ENCODE data around the gene ELANE.

ELANE gene

DNA sequence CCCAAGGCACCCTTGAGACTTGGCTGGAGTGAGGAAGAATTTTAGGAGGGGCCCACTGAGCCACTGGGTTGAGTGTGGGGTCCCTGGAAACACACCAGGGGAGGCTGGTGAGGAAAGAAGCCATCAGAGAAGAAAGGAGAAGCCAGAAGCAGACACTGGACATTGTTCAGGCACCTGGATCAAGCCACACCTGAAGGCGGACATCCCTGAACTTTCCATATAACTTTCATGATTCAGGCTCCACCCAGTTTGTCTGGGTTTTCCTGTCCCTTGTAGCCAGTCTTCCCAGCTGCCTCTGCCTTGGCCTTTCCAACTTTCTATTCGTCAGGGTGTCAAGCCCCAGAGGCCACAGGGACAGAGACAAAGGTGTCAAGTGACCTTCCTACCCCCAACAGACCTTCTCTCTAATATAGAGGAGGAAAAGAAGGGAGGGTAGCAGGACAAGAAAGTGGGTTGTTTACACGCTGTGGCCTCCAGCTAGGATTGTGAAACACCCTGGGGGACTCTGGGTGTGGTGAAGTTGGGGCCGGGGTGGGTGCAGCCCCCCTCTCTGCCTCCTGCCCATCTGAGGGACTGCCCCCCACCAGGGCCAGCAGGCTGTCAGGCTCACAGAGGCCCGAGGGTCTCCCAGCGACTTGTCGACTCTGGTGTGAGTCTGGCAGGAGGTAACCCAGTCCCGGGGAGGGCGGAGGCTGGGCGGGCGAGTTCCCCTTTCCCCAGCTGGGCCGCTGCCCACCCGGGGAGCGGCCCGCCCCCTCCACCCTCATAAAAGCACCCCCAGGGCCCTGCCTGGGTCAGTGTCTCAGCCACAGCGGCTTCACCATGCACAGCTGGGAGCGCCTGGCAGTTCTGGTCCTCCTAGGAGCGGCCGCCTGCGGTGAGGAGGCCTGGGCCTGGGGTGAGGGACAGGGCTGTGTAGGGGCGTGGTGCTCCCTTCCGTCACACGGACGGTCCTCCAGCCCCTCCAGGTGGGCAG lies 7.1 kb downstream of the ELANE start, which contains the start of gene CFD:
Gene CFD, plus strand, starts transcription at position 797 of the 976 bp plus-strand sequence. Its CDS starts 26 bp downstream, at position 823.
- H3K36me3 ChIP-seq (ENCODE audit: control insufficient read depth in 4 of 4, insufficient read depth in 4 of 4, low read length in 3 of 4), result no peaks in the 10 kb centered on the region
- WGBS (ENCODE audit: insufficient coverage), result 21% methylated on average over 17 of the region's 24 CpGs
- H3K27me3 ChIP-seq (replicated peaks in 2 of 5; ENCODE audit: control insufficient read depth in 4 of 5, insufficient read depth in 5 of 5, low read length in 4 of 5), result peaks cover 0 to 19% (median 11%) of the 10 kb centered on the region in 5 experiments
- H3K4me3 ChIP-seq (ENCODE audit: control insufficient read depth in 1 of 7, extremely low read depth in 1 of 7, insufficient read depth in 4 of 7, low read depth in 2 of 7, low read length in 6 of 7), result peak within 1 kb of the TSS in 5 of 7 experiments; percentile 32 to 66 (median 57)
- H3K9me3 ChIP-seq (ENCODE audit: control extremely low read depth in 1 of 5, control insufficient read depth in 4 of 5, insufficient read depth in 2 of 5, low read depth in 1 of 5, low read length in 4 of 5), result no peaks in the 10 kb centered on the region
- CTCF ChIA-PET, result interaction anchor here (0.9 to 1.5 kb wide), 5 partner anchors 34 to 384 kb away, joined by 3 to 6 read pairs (median 3); partner anchors contain the start of genes MED16 and RNU6-9
- H3K4me1 ChIP-seq (ENCODE audit: control extremely low read depth in 1 of 4, control insufficient read depth in 4 of 4, insufficient read depth in 4 of 4, low read length in 3 of 4), result peaks cover 0 to 40% (median 36%) of the 10 kb centered on the region in 4 experiments
- peak; percentile 30 to 71 (median 52) for DNase-seq
- H3K27ac ChIP-seq (ENCODE audit: insufficient read depth in 1 of 2, low read depth in 1 of 2, low read length in 2 of 2, poor library complexity in 1 of 2, severe bottlenecking in 2 of 2), result peak within 1 kb of the TSS in 1 of 2 experiments; percentile 64
- POLR2A ChIA-PET, result no interaction called here

DNA sequence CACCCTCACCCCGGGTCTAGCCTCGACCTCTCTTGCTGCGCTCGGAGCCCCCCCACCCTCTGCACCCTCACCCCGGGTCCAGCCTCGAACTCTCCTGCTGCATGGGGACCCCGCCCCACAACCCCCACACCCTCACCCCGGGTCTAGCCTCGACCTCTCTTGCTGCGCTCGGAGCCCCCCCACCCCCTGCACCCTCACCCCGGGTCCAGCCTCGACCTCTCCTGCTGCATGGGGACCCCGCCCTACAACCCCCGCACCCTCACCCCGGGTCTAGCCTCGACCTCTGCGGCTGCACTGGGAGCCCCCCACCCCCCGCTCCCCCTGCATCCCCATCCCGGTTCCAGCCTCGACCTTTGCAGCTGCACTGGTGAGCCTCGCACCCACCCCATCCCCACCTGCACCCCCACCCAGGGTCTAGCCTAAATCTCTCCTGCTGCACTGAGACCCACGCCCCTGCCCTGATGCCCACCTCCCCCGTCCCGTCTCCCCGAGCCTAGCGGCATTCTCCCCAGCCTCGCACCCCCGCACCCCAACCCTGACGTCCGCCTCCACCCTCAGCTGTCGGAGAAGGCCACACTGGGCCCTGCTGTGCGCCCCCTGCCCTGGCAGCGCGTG lies 9.1 kb downstream of the ELANE start:
- WGBS (ENCODE audit: insufficient coverage), result 57% methylated on average over 14 of the region's 35 CpGs
- Histone ChIP-seq H3K4me3 (ENCODE audit: control insufficient read depth in 1 of 7, extremely low read depth in 1 of 7, insufficient read depth in 4 of 7, low read depth in 2 of 7, low read length in 6 of 7) (peak overlapping the region in 2 of 7 experiments; percentile 23 to 26), H3K36me3 (ENCODE audit: control insufficient read depth in 4 of 4, insufficient read depth in 4 of 4, low read length in 3 of 4) (no peaks in the 10 kb centered on the region), H3K27ac (ENCODE audit: insufficient read depth in 1 of 2, low read depth in 1 of 2, low read length in 2 of 2, poor library complexity in 1 of 2, severe bottlenecking in 2 of 2) (no peak overlapping the region), H3K27me3 (replicated peaks in 2 of 5; ENCODE audit: control insufficient read depth in 4 of 5, insufficient read depth in 5 of 5, low read length in 4 of 5) (peaks cover 0 to 17% (median 11%) of the 10 kb centered on the region in 5 experiments), H3K9me3 (ENCODE audit: control extremely low read depth in 1 of 5, control insufficient read depth in 4 of 5, insufficient read depth in 2 of 5, low read depth in 1 of 5, low read length in 4 of 5) (no peaks in the 10 kb centered on the region), H3K4me1 (ENCODE audit: control extremely low read depth in 1 of 4, control insufficient read depth in 4 of 4, insufficient read depth in 4 of 4, low read length in 3 of 4) (peaks cover 0 to 40% (median 37%) of the 10 kb centered on the region in 4 experiments)
- no peak for DNase-seq
- ChIA-PET CTCF (no interaction called here), POLR2A (no interaction called here)

DNA sequence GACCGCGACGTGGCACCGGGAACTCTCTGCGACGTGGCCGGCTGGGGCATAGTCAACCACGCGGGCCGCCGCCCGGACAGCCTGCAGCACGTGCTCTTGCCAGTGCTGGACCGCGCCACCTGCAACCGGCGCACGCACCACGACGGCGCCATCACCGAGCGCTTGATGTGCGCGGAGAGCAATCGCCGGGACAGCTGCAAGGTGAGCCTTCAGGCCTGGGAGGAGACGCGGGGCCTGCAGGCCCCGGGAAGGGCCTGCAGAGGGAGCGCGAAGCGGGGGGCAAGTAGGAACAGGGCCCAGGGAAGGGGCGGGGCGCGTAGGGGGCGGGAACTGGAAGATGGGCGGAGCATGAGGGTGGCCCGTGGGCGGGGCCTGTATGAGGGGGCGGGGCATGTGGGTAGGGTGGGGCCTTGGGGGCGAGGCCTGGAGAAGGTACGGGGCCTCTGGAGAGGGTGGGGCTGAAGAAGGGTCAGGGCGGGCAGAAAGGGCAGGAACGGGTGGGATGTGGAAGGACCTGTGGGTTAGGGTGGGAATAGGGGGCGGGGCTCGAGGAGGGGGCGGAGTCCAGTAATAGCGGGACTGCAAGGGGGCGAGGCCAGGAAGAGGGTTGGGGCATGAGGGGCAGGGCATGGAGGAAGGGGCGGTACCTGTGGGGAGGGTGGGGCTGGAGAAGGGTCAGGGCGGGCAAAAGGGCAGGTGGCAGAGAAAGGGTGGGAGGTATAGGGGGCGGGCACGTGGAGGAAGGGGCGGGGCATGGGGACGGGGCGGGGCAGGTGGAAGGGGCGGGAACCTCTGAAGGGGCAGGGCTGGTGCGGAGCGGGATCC lies 9.9 kb downstream of the ELANE start:
- WGBS (ENCODE audit: insufficient coverage), result 21% methylated on average over 44 of the region's 60 CpGs
- no peaks in the 10 kb centered on the region for H3K9me3 ChIP-seq (ENCODE audit: control extremely low read depth in 1 of 5, control insufficient read depth in 4 of 5, insufficient read depth in 2 of 5, low read depth in 1 of 5, low read length in 4 of 5)
- POLR2A ChIA-PET, result no interaction called here
- peaks cover 0 to 40% (median 37%) of the 10 kb centered on the region in 4 experiments for H3K4me1 ChIP-seq (ENCODE audit: control extremely low read depth in 1 of 4, control insufficient read depth in 4 of 4, insufficient read depth in 4 of 4, low read length in 3 of 4)
- peak; percentile 82 to 94 (median 93) for DNase-seq
- peak overlapping the region in 3 of 7 experiments; percentile 46 to 61 (median 52) for H3K4me3 ChIP-seq (ENCODE audit: control insufficient read depth in 1 of 7, extremely low read depth in 1 of 7, insufficient read depth in 4 of 7, low read depth in 2 of 7, low read length in 6 of 7)
- H3K36me3 ChIP-seq (ENCODE audit: control insufficient read depth in 4 of 4, insufficient read depth in 4 of 4, low read length in 3 of 4), result no peaks in the 10 kb centered on the region
- CTCF ChIA-PET, result interaction anchor here (1.0 to 3.7 kb wide), 7 partner anchors 17 to 134 kb away, joined by 3 to 23 read pairs (median 4); partner anchors contain the start of gene KISS1R
- H3K27me3 ChIP-seq (replicated peaks in 2 of 5; ENCODE audit: control insufficient read depth in 4 of 5, insufficient read depth in 5 of 5, low read length in 4 of 5), result peaks cover 0 to 17% (median 11%) of the 10 kb centered on the region in 5 experiments
- no peak overlapping the region for H3K27ac ChIP-seq (ENCODE audit: insufficient read depth in 1 of 2, low read depth in 1 of 2, low read length in 2 of 2, poor library complexity in 1 of 2, severe bottlenecking in 2 of 2)

DNA sequence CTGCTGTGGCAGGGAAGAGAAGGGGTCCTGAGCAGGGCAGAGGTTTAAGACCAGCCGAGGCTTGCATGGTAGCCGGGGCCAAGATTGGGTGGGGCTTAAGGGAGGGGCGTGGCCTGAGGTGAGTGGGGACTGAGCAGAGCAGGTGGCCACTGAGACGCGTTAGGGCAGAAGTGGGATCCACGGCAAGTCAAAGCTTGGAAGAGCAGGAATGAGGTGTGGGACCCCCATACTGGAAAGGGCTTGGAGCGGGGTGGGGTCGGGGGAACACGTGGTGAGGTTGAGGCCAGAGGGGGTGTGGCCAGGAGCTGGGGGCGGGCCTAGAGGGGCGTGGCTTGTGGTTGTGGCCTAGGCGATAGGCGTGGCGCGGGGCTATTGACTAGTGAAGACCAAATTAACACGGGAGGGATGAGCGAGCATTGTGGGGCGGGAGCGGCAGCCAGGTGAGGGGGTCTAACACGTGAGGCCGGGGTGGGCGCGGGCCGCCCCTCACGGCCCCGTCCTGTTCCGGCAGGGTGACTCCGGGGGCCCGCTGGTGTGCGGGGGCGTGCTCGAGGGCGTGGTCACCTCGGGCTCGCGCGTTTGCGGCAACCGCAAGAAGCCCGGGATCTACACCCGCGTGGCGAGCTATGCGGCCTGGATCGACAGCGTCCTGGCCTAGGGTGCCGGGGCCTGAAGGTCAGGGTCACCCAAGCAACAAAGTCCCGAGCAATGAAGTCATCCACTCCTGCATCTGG lies 10.6 kb downstream of the ELANE start:
- 11% methylated on average over 22 of the region's 48 CpGs for WGBS (ENCODE audit: insufficient coverage)
- DNase-seq, result peak; percentile 81 to 92 (median 91)
- H3K9me3 ChIP-seq (ENCODE audit: control extremely low read depth in 1 of 5, control insufficient read depth in 4 of 5, insufficient read depth in 2 of 5, low read depth in 1 of 5, low read length in 4 of 5), result no peaks in the 10 kb centered on the region
- peak overlapping the region; percentile 3 to 61 (median 42) for H3K4me3 ChIP-seq (ENCODE audit: control insufficient read depth in 1 of 7, extremely low read depth in 1 of 7, insufficient read depth in 4 of 7, low read depth in 2 of 7, low read length in 6 of 7)
- H3K27ac ChIP-seq (ENCODE audit: insufficient read depth in 1 of 2, low read depth in 1 of 2, low read length in 2 of 2, poor library complexity in 1 of 2, severe bottlenecking in 2 of 2), result no peak overlapping the region
- peaks cover under 1 to 5% (median 4%) of the 10 kb centered on the region in 4 experiments for H3K36me3 ChIP-seq (ENCODE audit: control insufficient read depth in 4 of 4, insufficient read depth in 4 of 4, low read length in 3 of 4)
- POLR2A ChIA-PET, result no interaction called here
- CTCF ChIA-PET, result interaction anchor here (0.5 to 3.7 kb wide), 20 partner anchors 12 to 143 kb away, joined by 3 to 23 read pairs (median 4); partner anchors contain the start of genes KISS1R and WDR18
- H3K4me1 ChIP-seq (ENCODE audit: control extremely low read depth in 1 of 4, control insufficient read depth in 4 of 4, insufficient read depth in 4 of 4, low read length in 3 of 4), result peaks cover 0 to 40% (median 37%) of the 10 kb centered on the region in 4 experiments
- peaks cover 0 to 17% (median 11%) of the 10 kb centered on the region in 5 experiments for H3K27me3 ChIP-seq (replicated peaks in 2 of 5; ENCODE audit: control insufficient read depth in 4 of 5, insufficient read depth in 5 of 5, low read length in 4 of 5)

DNA sequence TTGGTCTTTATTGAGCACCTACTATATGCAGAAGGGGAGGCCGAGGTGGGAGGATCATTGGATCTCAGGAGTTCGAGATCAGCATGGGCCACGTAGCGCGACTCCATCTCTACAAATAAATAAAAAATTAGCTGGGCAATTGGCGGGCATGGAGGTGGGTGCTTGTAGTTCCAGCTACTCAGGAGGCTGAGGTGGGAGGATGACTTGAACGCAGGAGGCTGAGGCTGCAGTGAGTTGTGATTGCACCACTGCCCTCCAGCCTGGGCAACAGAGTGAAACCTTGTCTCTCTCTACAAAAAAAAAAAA lies 11.2 kb downstream of the ELANE start:
- WGBS (ENCODE audit: insufficient coverage), result 85% methylated on average over 2 of the region's 7 CpGs
- H3K36me3 ChIP-seq (ENCODE audit: control insufficient read depth in 4 of 4, insufficient read depth in 4 of 4, low read length in 3 of 4), result peaks cover 5 to 10% (median 8%) of the 10 kb centered on the region in 4 experiments
- no peak for DNase-seq
- POLR2A ChIA-PET, result no interaction called here
- H3K27ac ChIP-seq (ENCODE audit: insufficient read depth in 1 of 2, low read depth in 1 of 2, low read length in 2 of 2, poor library complexity in 1 of 2, severe bottlenecking in 2 of 2), result no peak overlapping the region
- no peaks in the 10 kb centered on the region for H3K9me3 ChIP-seq (ENCODE audit: control extremely low read depth in 1 of 5, control insufficient read depth in 4 of 5, insufficient read depth in 2 of 5, low read depth in 1 of 5, low read length in 4 of 5)
- peak overlapping the region in 4 of 7 experiments; percentile 3 to 61 (median 52) for H3K4me3 ChIP-seq (ENCODE audit: control insufficient read depth in 1 of 7, extremely low read depth in 1 of 7, insufficient read depth in 4 of 7, low read depth in 2 of 7, low read length in 6 of 7)
- H3K4me1 ChIP-seq (ENCODE audit: control extremely low read depth in 1 of 4, control insufficient read depth in 4 of 4, insufficient read depth in 4 of 4, low read length in 3 of 4), result peaks cover 0 to 40% (median 37%) of the 10 kb centered on the region in 4 experiments
- H3K27me3 ChIP-seq (replicated peaks in 2 of 5; ENCODE audit: control insufficient read depth in 4 of 5, insufficient read depth in 5 of 5, low read length in 4 of 5), result peaks cover 0 to 17% (median 11%) of the 10 kb centered on the region in 5 experiments
- CTCF ChIA-PET, result interaction anchor here (0.6 to 3.7 kb wide), 31 partner anchors 9 to 229 kb away, joined by 3 to 23 read pairs (median 3); partner anchors contain the start of genes KISS1R, MED16, POLRMT and RNU6-9

Data from common myeloid progenitor, CD34-positive (primary cell).